Prostate gland (tissue), 2 donors: ENCODE measurements around the gene SPSB4. TPM values are rescaled to one million over a fixed set of nuclear protein-coding genes. Genes with fewer than 3 reads are reported as not detected.

Source experiments
- DNase-seq: peaks from one replicate; pipeline ENCODE4 v3.0.0-alpha.2; 2019; ENCODE audit warnings: low spot score
- H3K27ac ChIP-seq, 2 donors: fragments of 200-600 bp; sonication (generic); 2 replicates each; pipeline ENCODE4 v1.5.1; 2017 to 2019
- H3K27me3 ChIP-seq: fragments of 200-600 bp; sonication (generic); replicated peaks from 2 replicates; pipeline ENCODE4 v1.5.1; 2019; ENCODE audit not compliant: insufficient read depth
- H3K36me3 ChIP-seq, 2 donors: fragments of 200-600 bp; sonication (generic); 1 replicate in 1 of 2; 2 replicates in 1 of 2; pipeline versions ENCODE4 v1.5.1 to v1.8.1; 2017 to 2019
- H3K4me1 ChIP-seq: fragments of 200-600 bp; sonication (generic); replicated peaks from 2 replicates; pipeline ENCODE4 v1.5.1; 2019
- H3K4me3 ChIP-seq, 2 donors: fragments of 200-600 bp; sonication (generic); 2 replicates each; pipeline ENCODE4 v1.5.1; 2017 to 2019
- H3K9me3 ChIP-seq: fragments of 200-600 bp; sonication (generic); 2 replicates; pipeline ENCODE4 v1.5.1; 2017
- CTCF ChIP-seq, 4 experiments: fragments of 200-600 bp in 2 of 4; fragments of 450-650 bp in 2 of 4; sonication (generic) in 2 of 4; IDR thresholded peaks; 1 replicate in 3 of 4; 2 replicates in 1 of 4; pipeline ENCODE4 v1.5.1; 2016 to 2019; ENCODE audit warnings: antibody characterized with exemption in 4 of 4, mild to moderate bottlenecking in 2 of 4, moderate library complexity in 2 of 4
- POLR2A ChIP-seq: fragments of 450-650 bp; IDR thresholded peaks from one replicate; pipeline ENCODE4 v1.6.1; 2016; ENCODE audit warnings: antibody characterized with exemption, mild to moderate bottlenecking
- POLR2AphosphoS5 ChIP-seq: sonication (generic); formaldehyde crosslinking; IDR thresholded peaks from one replicate; pipeline ENCODE4 v1.6.1; 2017; ENCODE audit warnings: antibody characterized with exemption
- WGBS: methylation state at CpG from one replicate; pipeline ENCODE4 v1.1.5; 2018; 5-methylcytosine and 5-hydroxymethylcytosine counted together
- intact Hi-C: fragments of 100-400 bp; cut with DNase I; formaldehyde crosslinking; loops from one replicate; pipeline ENCODE4 v1.14.2; 2022
- total RNA-seq, 2 donors: library from RNA; depleted of rRNA; stranded (reverse); fragments of >200 nt; gene quantifications; one replicate each; pipeline ENCODE4 v1.1.0, GENCODE V29; 2016

The SPSB4 gene
- total RNA-seq, 2 donors from 2014 or later: 1.0 TPM; not detected in 1

DNA sequence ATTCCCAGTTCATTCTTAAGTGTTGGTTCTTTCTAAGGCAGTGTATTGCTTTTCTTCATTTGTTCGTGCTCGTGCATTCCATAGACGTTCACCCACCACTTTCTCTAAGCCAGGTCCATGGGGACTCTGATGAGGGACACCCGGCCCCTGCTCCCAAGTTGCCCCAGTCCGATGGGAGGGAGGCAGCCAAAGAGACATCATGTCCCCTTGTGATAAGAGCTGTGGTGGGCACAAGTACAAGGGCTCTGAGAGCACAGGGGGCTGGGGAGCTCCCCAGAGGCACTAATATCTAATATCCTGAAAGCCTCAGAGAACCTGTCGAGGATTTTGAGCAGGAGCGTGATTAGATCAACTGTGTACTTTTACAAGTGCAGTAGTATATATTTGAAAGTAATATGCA is 6.3 kb downstream of the SPSB4 start:
- Histone ChIP-seq H3K4me1 (no peaks in the 10 kb centered on the region), H3K27me3 (no peaks in the 10 kb centered on the region), H3K4me3 (no peak overlapping the region), H3K9me3 (no peaks in the 10 kb centered on the region), H3K27ac (no peak overlapping the region), H3K36me3 (no peaks in the 10 kb centered on the region)
- TF ChIP-seq POLR2AphosphoS5: no peak
- TF ChIP-seq POLR2A: no peak
- no peak for DNase-seq
- WGBS: 91% methylated on average over 7 of the region's 7 CpGs
- intact Hi-C loops: no loop called here

GRCh38 chr3:141057946-141058800 is 7.0 kb downstream of the SPSB4 start:
- no peaks in the 10 kb centered on the region for H3K27me3 ChIP-seq
- no peak overlapping the region for H3K27ac ChIP-seq
- no peak for DNase-seq
- 89% methylated on average over 8 of the region's 8 CpGs for WGBS
- no peak overlapping the region for H3K4me3 ChIP-seq
- no peaks in the 10 kb centered on the region for H3K36me3 ChIP-seq
- intact Hi-C loops: no loop called here
- H3K4me1 ChIP-seq: no peaks in the 10 kb centered on the region
- H3K9me3 ChIP-seq: no peaks in the 10 kb centered on the region
- TF ChIP-seq POLR2A (no peak), CTCF (IDR thresholded peaks at IDR 0.05) (no peak), POLR2AphosphoS5 (no peak)

DNA sequence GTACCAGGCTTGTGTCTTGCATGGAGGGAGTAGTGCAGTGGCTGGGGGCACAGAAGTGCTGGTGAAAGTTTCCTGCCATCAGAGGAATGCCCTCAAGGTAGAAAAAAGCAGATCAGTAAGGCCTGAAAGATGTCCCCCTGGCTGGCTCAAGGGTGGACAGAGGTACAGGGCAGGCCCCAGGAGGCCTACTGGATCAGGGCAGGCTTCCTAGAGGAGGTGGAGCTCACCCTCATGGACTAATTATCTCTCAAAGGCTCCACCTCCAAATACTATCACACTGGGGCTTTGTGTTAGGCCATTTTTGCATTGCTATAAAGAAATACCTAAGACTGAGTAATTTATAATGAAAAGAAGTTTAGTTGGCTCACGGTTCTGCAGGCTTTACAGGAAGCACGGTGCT is 7.8 kb downstream of the SPSB4 start:
- no peak for DNase-seq
- Histone ChIP-seq H3K9me3 (no peaks in the 10 kb centered on the region), H3K27ac (no peak overlapping the region), H3K4me1 (no peaks in the 10 kb centered on the region), H3K4me3 (no peak overlapping the region), H3K36me3 (no peaks in the 10 kb centered on the region), H3K27me3 (no peaks in the 10 kb centered on the region)
- TF ChIP-seq CTCF (IDR thresholded peaks at IDR 0.05): no peak
- intact Hi-C loops: no loop called here
- 89% methylated on average over 2 of the region's 2 CpGs for WGBS

GRCh38 chr3:141059816-141060215 is 8.7 kb downstream of the SPSB4 start:
- WGBS: 89% methylated on average over 2 of the region's 2 CpGs
- no peaks in the 10 kb centered on the region for H3K9me3 ChIP-seq
- DNase-seq: no peak
- H3K36me3 ChIP-seq: no peaks in the 10 kb centered on the region
- intact Hi-C loops: no loop called here
- H3K4me3 ChIP-seq: no peak overlapping the region
- H3K4me1 ChIP-seq: no peaks in the 10 kb centered on the region
- no peaks in the 10 kb centered on the region for H3K27me3 ChIP-seq
- TF ChIP-seq CTCF (IDR thresholded peaks at IDR 0.05): no peak
- no peak for TF ChIP-seq POLR2AphosphoS5
- TF ChIP-seq POLR2A: no peak
- no peak overlapping the region for H3K27ac ChIP-seq

GRCh38 chr3:141060327-141060726 is 9.2 kb downstream of the SPSB4 start:
- Histone ChIP-seq H3K4me1 (no peaks in the 10 kb centered on the region), H3K27me3 (no peaks in the 10 kb centered on the region), H3K27ac (no peak overlapping the region), H3K9me3 (no peaks in the 10 kb centered on the region), H3K4me3 (no peak overlapping the region), H3K36me3 (no peaks in the 10 kb centered on the region)
- intact Hi-C loops: no loop called here
- no peak for TF ChIP-seq POLR2A
- no peak for TF ChIP-seq POLR2AphosphoS5
- TF ChIP-seq CTCF (IDR thresholded peaks at IDR 0.05): no peak
- DNase-seq: no peak
- WGBS: 92% methylated on average over 3 of the region's 3 CpGs
